Measurements from ENCODE around the gene CLRN2. TPM values are rescaled to one million over a fixed set of nuclear protein-coding genes. Genes with fewer than 3 reads are reported as not detected.

Gene CLRN2, protein sequence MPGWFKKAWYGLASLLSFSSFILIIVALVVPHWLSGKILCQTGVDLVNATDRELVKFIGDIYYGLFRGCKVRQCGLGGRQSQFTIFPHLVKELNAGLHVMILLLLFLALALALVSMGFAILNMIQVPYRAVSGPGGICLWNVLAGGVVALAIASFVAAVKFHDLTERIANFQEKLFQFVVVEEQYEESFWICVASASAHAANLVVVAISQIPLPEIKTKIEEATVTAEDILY
- not detected for total RNA-seq

GRCh38 chr4:17514865-17515264 lies at the start of gene CLRN2:
Gene CLRN2, plus strand, starts transcription at chr4:17515165. Its CDS starts 102 bp downstream, at chr4:17515267.
- peaks cover 18% of the 10 kb centered on the region for H3K27me3 Mint-ChIP-seq
- no peak within 1 kb of the TSS for H3K4me3 Mint-ChIP-seq
- peaks cover 24% of the 10 kb centered on the region for H3K4me1 Mint-ChIP-seq
- DNase-seq = no peak
- peaks cover 3% of the 10 kb centered on the region for H3K36me3 Mint-ChIP-seq (ENCODE audit: low read depth)
- no peak within 1 kb of the TSS for H3K27ac Mint-ChIP-seq
- CTCF ChIA-PET = no interaction called here
- no peaks in the 10 kb centered on the region for H3K9me3 Mint-ChIP-seq
- POLR2A ChIA-PET = no interaction called here

GRCh38 chr4:17468619-17469221 lies 46.2 kb upstream of the CLRN2 start:
- CTCF ChIA-PET = interaction anchor here (0.8 to 1.2 kb wide), 3 partner anchors 21 to 156 kb away, joined by 3 to 4 read pairs (median 3); no protein-coding TSS in a partner anchor
- H3K4me1 Mint-ChIP-seq = peaks cover 1% of the 10 kb centered on the region
- no peaks in the 10 kb centered on the region for H3K9me3 Mint-ChIP-seq
- no peak overlapping the region for H3K27ac Mint-ChIP-seq
- DNase-seq = no peak
- POLR2A ChIA-PET = no interaction called here
- H3K4me3 Mint-ChIP-seq = no peak overlapping the region
- H3K36me3 Mint-ChIP-seq (ENCODE audit: low read depth) = no peaks in the 10 kb centered on the region
- H3K27me3 Mint-ChIP-seq = no peaks in the 10 kb centered on the region

DNA sequence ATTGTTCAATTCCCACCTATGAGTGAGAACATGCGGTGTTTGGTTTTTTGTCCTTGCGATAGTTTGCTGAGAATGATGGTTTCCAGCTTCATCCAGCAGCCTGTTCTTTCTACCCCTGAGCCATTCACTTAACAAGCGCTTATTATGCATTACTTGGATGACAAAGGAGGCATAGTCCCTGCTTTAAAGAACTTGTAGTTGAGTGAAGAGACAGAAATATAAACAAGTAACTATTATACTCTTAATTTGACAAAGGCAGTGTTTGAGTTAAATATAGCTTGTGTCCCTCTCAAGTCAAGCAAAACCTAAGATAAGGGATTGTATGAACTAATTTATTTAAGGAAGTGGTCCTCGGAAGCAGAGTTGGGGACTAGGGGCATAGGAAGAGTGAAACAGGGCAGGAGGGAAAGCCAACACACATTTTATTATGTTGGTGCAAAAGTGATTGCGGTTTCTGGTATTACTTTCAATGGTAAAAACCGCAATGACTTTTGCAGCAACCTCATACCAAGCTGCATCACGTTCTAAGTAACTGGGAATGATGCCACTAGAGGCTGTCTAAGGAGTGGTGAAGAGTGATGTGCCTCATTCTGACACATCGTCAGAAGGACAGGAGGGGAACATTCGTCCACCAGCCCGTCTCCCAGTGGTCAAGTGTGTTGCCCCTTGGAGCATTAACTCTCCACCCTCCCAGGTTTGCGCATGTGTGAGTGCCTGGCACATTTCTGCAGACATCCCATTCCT lies 44.9 kb upstream of the CLRN2 start:
- H3K27ac Mint-ChIP-seq = no peak overlapping the region
- CTCF ChIA-PET = interaction anchor here (0.5 to 2.8 kb wide), 3 partner anchors 8 to 123 kb away, joined by 3 to 22 read pairs (median 4); no protein-coding TSS in a partner anchor
- DNase-seq = no peak
- no peak overlapping the region for H3K4me3 Mint-ChIP-seq
- no peaks in the 10 kb centered on the region for H3K36me3 Mint-ChIP-seq (ENCODE audit: low read depth)
- POLR2A ChIA-PET = no interaction called here
- no peaks in the 10 kb centered on the region for H3K27me3 Mint-ChIP-seq
- H3K4me1 Mint-ChIP-seq = peaks cover 1% of the 10 kb centered on the region
- no peaks in the 10 kb centered on the region for H3K9me3 Mint-ChIP-seq

GRCh38 chr4:17475481-17475880 lies 39.5 kb upstream of the CLRN2 start:
- POLR2A ChIA-PET = no interaction called here

GRCh38 chr4:17476853-17477252 lies 38.1 kb upstream of the CLRN2 start:
- no peak for DNase-seq
- CTCF ChIA-PET = no interaction called here
- no peak overlapping the region for H3K4me3 Mint-ChIP-seq
- POLR2A ChIA-PET = no interaction called here
- no peaks in the 10 kb centered on the region for H3K27me3 Mint-ChIP-seq
- no peaks in the 10 kb centered on the region for H3K36me3 Mint-ChIP-seq (ENCODE audit: low read depth)
- H3K27ac Mint-ChIP-seq = no peak overlapping the region
- H3K4me1 Mint-ChIP-seq = peaks cover 1% of the 10 kb centered on the region
- no peaks in the 10 kb centered on the region for H3K9me3 Mint-ChIP-seq

More at GRCh38 chr4:17475481-17475880, 39.5 kb upstream of the CLRN2 start:
- no peak overlapping the region for H3K4me3 Mint-ChIP-seq
- H3K9me3 Mint-ChIP-seq = no peaks in the 10 kb centered on the region
- no peaks in the 10 kb centered on the region for H3K27me3 Mint-ChIP-seq
- H3K4me1 Mint-ChIP-seq = peaks cover 1% of the 10 kb centered on the region
- no peaks in the 10 kb centered on the region for H3K36me3 Mint-ChIP-seq (ENCODE audit: low read depth)
- CTCF ChIA-PET = no interaction called here
- no peak overlapping the region for H3K27ac Mint-ChIP-seq
- no peak for DNase-seq

GRCh38 chr4:17477774-17478472 lies 37.0 kb upstream of the CLRN2 start:
- no peak overlapping the region for H3K4me3 Mint-ChIP-seq
- no peaks in the 10 kb centered on the region for H3K4me1 Mint-ChIP-seq
- H3K27me3 Mint-ChIP-seq = no peaks in the 10 kb centered on the region
- no peak overlapping the region for H3K27ac Mint-ChIP-seq
- no peaks in the 10 kb centered on the region for H3K9me3 Mint-ChIP-seq
- H3K36me3 Mint-ChIP-seq (ENCODE audit: low read depth) = no peaks in the 10 kb centered on the region
- no peak for DNase-seq
- CTCF ChIA-PET = no interaction called here
- POLR2A ChIA-PET = no interaction called here

DNA sequence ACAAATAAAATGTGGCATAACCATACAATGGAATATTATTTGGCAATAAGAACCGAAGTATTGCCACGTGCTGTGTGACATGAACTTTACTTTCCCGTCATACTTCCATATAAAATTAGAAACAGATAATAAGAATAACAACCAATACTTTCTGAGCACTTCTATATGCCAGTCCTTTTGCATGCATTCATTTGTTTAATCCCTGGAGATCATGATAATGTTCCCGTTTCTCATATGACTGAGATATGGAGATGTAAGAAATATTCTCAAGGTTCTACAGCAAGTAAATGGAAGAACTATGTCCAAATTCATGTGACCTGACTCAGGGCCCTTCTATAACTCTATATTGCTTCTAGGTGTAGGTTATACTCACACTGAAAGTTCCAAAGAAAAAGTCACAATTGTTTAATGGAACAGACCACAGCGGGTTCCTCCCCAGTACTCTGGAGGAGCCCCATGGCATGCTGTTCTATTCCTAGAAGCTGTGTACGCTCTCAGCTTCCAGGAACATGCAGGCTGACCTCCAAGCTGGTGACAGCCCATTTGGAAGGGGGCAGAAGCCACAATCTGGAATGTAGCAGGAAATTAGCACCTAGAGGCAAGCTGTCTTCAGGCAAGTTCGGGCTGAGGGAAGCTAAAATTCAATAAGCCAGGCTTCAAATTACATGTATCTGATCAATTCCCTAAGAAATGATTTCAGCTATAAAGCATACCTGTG lies 34.6 kb upstream of the CLRN2 start:
- no peak for DNase-seq
- ChIA-PET POLR2A (no interaction called here), CTCF (interaction anchor here (1.0 kb wide), 1 partner anchor 8 kb away, joined by 5 read pairs; no protein-coding TSS in a partner anchor)
- no peaks in the 10 kb centered on the region for H3K4me1 Mint-ChIP-seq
- H3K9me3 Mint-ChIP-seq = no peaks in the 10 kb centered on the region
- H3K27ac Mint-ChIP-seq = no peak overlapping the region
- no peaks in the 10 kb centered on the region for H3K27me3 Mint-ChIP-seq
- H3K4me3 Mint-ChIP-seq = no peak overlapping the region
- peaks cover 7% of the 10 kb centered on the region for H3K36me3 Mint-ChIP-seq (ENCODE audit: low read depth)

DNA sequence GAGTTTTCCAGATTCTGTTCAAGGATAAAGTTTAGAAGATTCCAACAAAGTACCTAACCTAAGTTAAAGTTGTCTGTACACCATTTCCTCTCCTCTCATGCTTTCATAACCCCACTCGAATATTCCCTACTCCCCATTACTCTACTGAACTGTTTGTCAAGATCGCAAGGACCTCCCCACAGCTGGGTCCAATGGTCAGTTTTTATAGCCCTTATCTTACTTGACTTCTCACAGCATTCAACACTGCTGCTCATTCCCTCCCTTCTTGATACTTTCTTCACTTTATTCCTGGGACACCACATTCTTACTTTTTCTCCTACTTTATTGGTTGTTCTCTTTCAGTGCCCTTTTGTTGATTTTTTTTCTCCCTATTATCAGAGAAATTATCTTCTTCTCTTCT lies 34.0 kb upstream of the CLRN2 start:
- ChIA-PET POLR2A (no interaction called here), CTCF (interaction anchor here (1.0 kb wide), 1 partner anchor 9 kb away, joined by 5 read pairs; no protein-coding TSS in a partner anchor)
- no peak for DNase-seq
- H3K4me1 Mint-ChIP-seq = no peaks in the 10 kb centered on the region
- peaks cover 9% of the 10 kb centered on the region for H3K36me3 Mint-ChIP-seq (ENCODE audit: low read depth)
- no peaks in the 10 kb centered on the region for H3K9me3 Mint-ChIP-seq
- H3K4me3 Mint-ChIP-seq = no peak overlapping the region
- no peak overlapping the region for H3K27ac Mint-ChIP-seq
- H3K27me3 Mint-ChIP-seq = no peaks in the 10 kb centered on the region

DNA sequence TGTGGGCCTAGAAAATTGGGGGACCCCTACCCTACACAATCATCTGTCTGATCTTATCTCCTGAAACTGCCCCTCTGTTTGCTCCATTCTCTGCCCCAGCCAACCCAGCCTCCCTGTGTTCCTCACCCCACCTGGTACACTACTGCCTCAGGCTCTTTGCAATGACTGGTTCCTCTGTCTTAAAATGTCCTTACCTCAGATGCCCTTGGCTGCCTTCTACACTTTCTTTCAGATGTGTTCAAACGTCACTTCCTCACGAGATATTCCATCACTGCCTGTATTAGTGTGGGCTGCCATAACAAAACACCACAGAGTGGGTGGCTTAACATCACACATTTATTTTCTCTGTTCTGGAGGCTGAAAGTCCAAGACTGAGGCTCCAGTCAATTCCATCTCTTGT lies 32.2 kb upstream of the CLRN2 start:
- CTCF ChIA-PET = interaction anchor here (2.9 kb wide), 1 partner anchor 10 kb away, joined by 6 read pairs; no protein-coding TSS in a partner anchor
- Mint-ChIP-seq H3K36me3 (ENCODE audit: low read depth) (peaks cover 16% of the 10 kb centered on the region), H3K27ac (no peak overlapping the region), H3K4me1 (no peaks in the 10 kb centered on the region), H3K27me3 (no peaks in the 10 kb centered on the region), H3K9me3 (no peaks in the 10 kb centered on the region), H3K4me3 (no peak overlapping the region)
- no peak for DNase-seq
- POLR2A ChIA-PET = no interaction called here

DNA sequence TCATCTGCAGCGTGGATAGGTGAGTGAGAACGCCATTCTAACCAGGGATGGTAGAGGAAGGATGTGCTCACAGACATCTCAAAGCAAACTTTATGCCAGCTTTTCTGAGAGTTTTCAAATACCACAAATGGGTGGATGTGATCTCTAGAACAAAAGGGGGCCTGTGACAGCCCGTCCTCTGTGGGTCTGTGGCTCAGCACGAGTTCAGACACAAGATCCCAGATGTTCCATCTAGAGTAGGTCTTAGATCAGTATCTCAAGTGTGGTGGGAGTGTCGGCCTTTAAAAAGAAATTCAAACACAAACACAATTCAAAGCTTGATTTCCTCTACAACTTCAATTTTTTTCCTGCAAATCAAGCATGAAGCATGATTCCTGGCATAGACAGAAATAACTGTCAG lies 25.8 kb upstream of the CLRN2 start:
- ChIA-PET CTCF (interaction anchor here (1.3 kb wide), 1 partner anchor 16 kb away, joined by 7 read pairs; no protein-coding TSS in a partner anchor), POLR2A (no interaction called here)
- Mint-ChIP-seq H3K36me3 (ENCODE audit: low read depth) (peaks cover 38% of the 10 kb centered on the region), H3K27me3 (no peaks in the 10 kb centered on the region), H3K4me1 (peaks cover under 1% of the 10 kb centered on the region), H3K27ac (no peak overlapping the region), H3K9me3 (no peaks in the 10 kb centered on the region), H3K4me3 (no peak overlapping the region)
- no peak for DNase-seq

- Mint-ChIP-seq H3K27me3 (no peaks in the 10 kb centered on the region), H3K4me3 (no peak overlapping the region), H3K9me3 (no peaks in the 10 kb centered on the region), H3K4me1 (peaks cover 5% of the 10 kb centered on the region), H3K27ac (no peak overlapping the region), H3K36me3 (ENCODE audit: low read depth) (peaks cover 43% of the 10 kb centered on the region)
- POLR2A ChIA-PET = no interaction called here
- CTCF ChIA-PET = interaction anchor here (1.8 kb wide), 1 partner anchor 17 kb away, joined by 5 read pairs; no protein-coding TSS in a partner anchor
- DNase-seq = no peak
These were observed 25.2 kb upstream of the CLRN2 start for GRCh38 chr4:17489721-17490120.

DNA sequence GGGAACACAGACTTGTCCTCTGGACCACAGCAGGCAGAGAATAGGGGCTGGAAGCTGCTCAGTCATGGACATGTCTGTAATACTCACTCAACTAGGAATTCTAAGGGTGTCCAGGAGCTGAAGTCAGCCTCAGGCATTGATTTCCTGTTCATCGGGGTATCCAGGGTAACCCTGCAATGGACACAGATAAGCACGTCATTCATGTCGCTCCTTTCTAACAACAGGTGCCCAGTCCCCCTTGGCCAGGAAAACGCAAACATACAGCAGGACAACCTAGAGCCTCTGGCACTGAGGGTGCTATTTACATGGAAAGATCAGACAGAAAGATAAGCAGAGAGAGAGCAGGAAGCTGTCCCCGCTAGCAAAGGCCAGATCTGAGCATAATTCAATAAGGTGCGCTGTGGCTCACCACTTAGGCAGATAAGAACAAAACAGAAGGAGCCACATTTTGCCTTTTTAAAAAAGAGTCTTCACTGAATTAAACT lies 24.3 kb upstream of the CLRN2 start:
- POLR2A ChIA-PET = no interaction called here
- Mint-ChIP-seq H3K36me3 (ENCODE audit: low read depth) (peaks cover 35% of the 10 kb centered on the region), H3K27me3 (no peaks in the 10 kb centered on the region), H3K4me1 (peaks cover 5% of the 10 kb centered on the region), H3K9me3 (no peaks in the 10 kb centered on the region), H3K4me3 (no peak overlapping the region), H3K27ac (no peak overlapping the region)
- CTCF ChIA-PET = interaction anchor here (0.8 to 1.8 kb wide), 2 partner anchors 18 to 319 kb away, joined by 3 to 5 read pairs; no protein-coding TSS in a partner anchor
- no peak for DNase-seq

Measured in activated CD4-positive, alpha-beta memory T cell treated with anti-CD3 and anti-CD28 coated beads, Interleukin-2, amount 10 ng/mL, durations not matched to agents 7 days and 5 days (primary cell).